Natural killer cell treated with Interleukin-12 subunit alpha and Interleukin-12 subunit beta and Interleukin-15 and Interleukin-18, amount 100 ng/mL, for 72 hours (primary cell): ENCODE data around the gene DNAH14. TPM values are rescaled to one million over a fixed set of nuclear protein-coding genes. Genes with fewer than 3 reads are reported as not detected.

Source experiments
- ATAC-seq, 2 donors: fragments of 150-1000 bp; cut with Tn5 transposase in 1 of 2; sonication (Bioruptor Pico), chemical (Tn5 transposase) in 1 of 2; 2 replicates each; pipeline ENCODE4 v1.10.0; 2021
- DNase-seq: peaks from one replicate; pipeline ENCODE4 v3.0.0; 2022; ENCODE audit warnings: low spot score
- H3K27ac Mint-ChIP-seq, 2 donors: 1 replicate in 1 of 2; 2 replicates in 1 of 2; pipeline ENCODE4 v1.8.0; 2022; ENCODE audit warnings: mixed read lengths in 2 of 2, mild to moderate bottlenecking in 1 of 2, moderate library complexity in 1 of 2
- H3K27me3 Mint-ChIP-seq, 2 donors: 1 replicate in 1 of 2; 2 replicates in 1 of 2; pipeline ENCODE4 v1.8.0; 2022; ENCODE audit warnings: mixed read lengths in 2 of 2
- H3K36me3 Mint-ChIP-seq: one replicate; pipeline ENCODE4 v1.8.0; 2022; ENCODE audit warnings: mixed read lengths
- H3K4me1 Mint-ChIP-seq, 2 donors: 1 replicate in 1 of 2; 2 replicates in 1 of 2; pipeline ENCODE4 v1.8.0; 2022; ENCODE audit warnings: low read depth in 2 of 2, mixed read lengths in 2 of 2, mild to moderate bottlenecking in 1 of 2
- H3K4me3 Mint-ChIP-seq: one replicate; pipeline ENCODE4 v1.8.0; 2022; ENCODE audit warnings: mixed read lengths
- H3K9me3 Mint-ChIP-seq: 2 replicates; pipeline ENCODE4 v1.8.0; 2022; ENCODE audit warnings: mixed read lengths
- total RNA-seq, 2 donors: library from RNA; stranded (reverse); gene quantifications; one replicate each; pipeline ENCODE4 v1.2.3, GENCODE V29; 2022

Gene DNAH14
- total RNA-seq, 2 donors from 2014 or later, result 1.4 to 1.7 TPM

- H3K4me3 Mint-ChIP-seq, result no peak overlapping the region
- H3K27ac Mint-ChIP-seq, result no peak overlapping the region
- ATAC-seq, result no peak
- peaks cover 6% of the 10 kb centered on the region for H3K9me3 Mint-ChIP-seq
- DNase-seq, result no peak
- peaks cover 37 to 62% of the 10 kb centered on the region in 2 donors for H3K27me3 Mint-ChIP-seq
- H3K36me3 Mint-ChIP-seq, result peaks cover 13% of the 10 kb centered on the region
- H3K4me1 Mint-ChIP-seq, result no peaks in the 10 kb centered on the region
Measured at GRCh38 chr1:225347123-225347683, 417.7 kb downstream of the DNAH14 start.

DNA sequence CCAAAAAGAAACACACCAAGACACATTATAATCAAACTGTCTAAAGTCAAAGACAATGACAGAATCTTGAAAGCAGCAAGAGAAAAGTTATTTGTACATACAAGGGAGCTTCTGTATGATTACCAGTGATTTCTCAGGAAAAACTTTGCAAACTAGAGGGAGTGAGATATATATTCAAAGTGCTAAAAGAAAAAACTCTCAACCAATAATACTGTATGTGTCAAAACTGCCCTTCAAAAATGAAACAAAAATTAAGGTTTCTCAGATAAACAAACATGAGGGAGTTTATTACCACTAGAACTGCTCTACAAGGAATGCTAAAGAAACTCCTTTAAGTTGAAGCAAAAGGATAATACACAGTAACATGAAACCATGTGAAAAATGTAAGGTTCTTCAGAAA, 418.9 kb downstream of the DNAH14 start:
- Mint-ChIP-seq H3K36me3 (peaks cover 13% of the 10 kb centered on the region), H3K27ac (no peak overlapping the region), H3K9me3 (peaks cover 6% of the 10 kb centered on the region), H3K4me1 (no peaks in the 10 kb centered on the region), H3K27me3 (peaks cover 39 to 59% of the 10 kb centered on the region in 2 donors), H3K4me3 (no peak overlapping the region)
- no peak for DNase-seq
- ATAC-seq, result no peak

GRCh38 chr1:225349826-225350225, 420.4 kb downstream of the DNAH14 start:
- H3K36me3 Mint-ChIP-seq, result peaks cover 13% of the 10 kb centered on the region

GRCh38 chr1:225350872-225351271, 421.4 kb downstream of the DNAH14 start:
- ATAC-seq, result no peak
- Mint-ChIP-seq H3K4me3 (no peak overlapping the region), H3K27ac (no peak overlapping the region)

More at GRCh38 chr1:225349826-225350225, 420.4 kb downstream of the DNAH14 start:
- H3K27ac Mint-ChIP-seq, result no peak overlapping the region
- H3K4me1 Mint-ChIP-seq, result no peaks in the 10 kb centered on the region
- no peak for ATAC-seq
- peaks cover 6% of the 10 kb centered on the region for H3K9me3 Mint-ChIP-seq
- no peak for DNase-seq
- H3K4me3 Mint-ChIP-seq, result no peak overlapping the region
- H3K27me3 Mint-ChIP-seq, result peaks cover 37 to 51% of the 10 kb centered on the region in 2 donors

GRCh38 chr1:225354906-225355305, 425.4 kb downstream of the DNAH14 start:
- H3K4me1 Mint-ChIP-seq, result no peaks in the 10 kb centered on the region
- H3K27me3 Mint-ChIP-seq, result peaks cover 25 to 52% of the 10 kb centered on the region in 2 donors
- no peak overlapping the region for H3K4me3 Mint-ChIP-seq
- ATAC-seq (no peak), DNase-seq (no peak)
- no peaks in the 10 kb centered on the region for H3K36me3 Mint-ChIP-seq
- H3K9me3 Mint-ChIP-seq, result no peaks in the 10 kb centered on the region
- no peak overlapping the region for H3K27ac Mint-ChIP-seq

More at GRCh38 chr1:225350872-225351271, 421.4 kb downstream of the DNAH14 start:
- Mint-ChIP-seq H3K4me1 (no peaks in the 10 kb centered on the region), H3K9me3 (peaks cover 6% of the 10 kb centered on the region), H3K27me3 (peaks cover 36 to 53% of the 10 kb centered on the region in 2 donors), H3K36me3 (peaks cover 13% of the 10 kb centered on the region)
- no peak for DNase-seq

GRCh38 chr1:225355863-225356262, 426.4 kb downstream of the DNAH14 start:
- Mint-ChIP-seq H3K27ac (no peak overlapping the region), H3K9me3 (no peaks in the 10 kb centered on the region), H3K4me1 (no peaks in the 10 kb centered on the region), H3K27me3 (peaks cover 20 to 48% of the 10 kb centered on the region in 2 donors), H3K36me3 (no peaks in the 10 kb centered on the region), H3K4me3 (no peak overlapping the region)
- no peak for DNase-seq
- no peak for ATAC-seq

DNA sequence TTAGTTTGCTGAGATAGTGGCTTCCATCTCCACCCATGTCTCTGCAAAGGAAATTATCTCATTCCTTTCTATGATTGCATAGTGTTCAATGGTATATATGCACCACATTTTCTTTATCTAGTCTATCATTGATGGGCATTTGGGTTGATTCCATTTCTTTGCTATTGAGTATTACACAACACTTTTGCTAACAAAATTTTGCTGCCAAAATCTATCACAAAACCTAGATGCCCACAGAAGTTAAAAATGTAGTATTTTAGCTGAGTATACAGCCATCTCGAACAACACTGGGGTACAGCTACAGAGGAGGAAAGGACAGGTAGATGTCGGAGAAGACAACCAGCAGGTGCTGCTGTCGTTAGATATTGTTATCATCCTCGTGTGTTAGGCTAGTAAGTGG, 430.6 kb downstream of the DNAH14 start:
- no peak overlapping the region for H3K27ac Mint-ChIP-seq
- no peaks in the 10 kb centered on the region for H3K9me3 Mint-ChIP-seq
- peaks cover 9 to 34% of the 10 kb centered on the region in 2 donors for H3K27me3 Mint-ChIP-seq
- DNase-seq (no peak), ATAC-seq (no peak)
- peaks cover 0 to 3% of the 10 kb centered on the region in 2 donors for H3K4me1 Mint-ChIP-seq
- no peaks in the 10 kb centered on the region for H3K36me3 Mint-ChIP-seq
- H3K4me3 Mint-ChIP-seq, result no peak overlapping the region

GRCh38 chr1:225361176-225361575, 431.7 kb downstream of the DNAH14 start:
- H3K27ac Mint-ChIP-seq, result no peak overlapping the region
- no peaks in the 10 kb centered on the region for H3K9me3 Mint-ChIP-seq
- H3K4me3 Mint-ChIP-seq, result no peak overlapping the region
- ATAC-seq, result no peak
- H3K27me3 Mint-ChIP-seq, result peaks cover 5 to 25% of the 10 kb centered on the region in 2 donors
- DNase-seq, result no peak
- no peaks in the 10 kb centered on the region for H3K36me3 Mint-ChIP-seq
- H3K4me1 Mint-ChIP-seq, result peaks cover 0 to 3% of the 10 kb centered on the region in 2 donors

GRCh38 chr1:225362805-225363204, 433.3 kb downstream of the DNAH14 start:
- H3K27me3 Mint-ChIP-seq, result peaks cover 5 to 32% of the 10 kb centered on the region in 2 donors

GRCh38 chr1:225364439-225364838, 435.0 kb downstream of the DNAH14 start:
- no peak overlapping the region for H3K4me3 Mint-ChIP-seq
- ATAC-seq, result no peak

More at GRCh38 chr1:225362805-225363204, 433.3 kb downstream of the DNAH14 start:
- no peak for DNase-seq
- Mint-ChIP-seq H3K4me1 (peaks cover 0 to 3% of the 10 kb centered on the region in 2 donors), H3K27ac (peak overlapping the region in 1 of 2 donors; percentile 29), H3K36me3 (no peaks in the 10 kb centered on the region), H3K4me3 (no peak overlapping the region), H3K9me3 (no peaks in the 10 kb centered on the region)
- ATAC-seq, result no peak

DNA sequence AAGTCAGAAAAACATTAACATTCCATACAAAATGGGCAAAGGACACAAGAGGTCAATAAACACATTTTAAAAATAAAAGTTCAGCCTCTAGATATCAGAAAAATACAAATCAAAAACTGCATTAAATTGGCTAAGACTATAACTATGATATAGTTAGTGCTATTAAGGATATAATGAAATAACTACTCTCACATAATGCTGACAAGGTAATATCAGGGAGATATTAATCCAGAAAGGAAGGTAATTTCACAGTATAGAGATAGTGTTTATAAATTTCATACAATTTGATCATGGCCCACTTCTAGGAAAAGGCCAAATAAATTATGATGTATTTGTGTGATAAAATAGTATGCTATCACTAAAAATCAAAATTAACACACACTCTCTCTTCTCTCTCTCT, 436.5 kb downstream of the DNAH14 start:
- no peak for ATAC-seq
- peaks cover 0 to 9% of the 10 kb centered on the region in 2 donors for H3K27me3 Mint-ChIP-seq
- H3K9me3 Mint-ChIP-seq, result no peaks in the 10 kb centered on the region
- peaks cover 0 to 3% of the 10 kb centered on the region in 2 donors for H3K4me1 Mint-ChIP-seq
- no peak overlapping the region for H3K4me3 Mint-ChIP-seq
- no peaks in the 10 kb centered on the region for H3K36me3 Mint-ChIP-seq
- H3K27ac Mint-ChIP-seq, result no peak overlapping the region
- no peak for DNase-seq

More at GRCh38 chr1:225364439-225364838, 435.0 kb downstream of the DNAH14 start:
- Mint-ChIP-seq H3K36me3 (no peaks in the 10 kb centered on the region), H3K4me1 (peaks cover 0 to 3% of the 10 kb centered on the region in 2 donors), H3K9me3 (no peaks in the 10 kb centered on the region), H3K27ac (no peak overlapping the region), H3K27me3 (peaks cover 5 to 19% of the 10 kb centered on the region in 2 donors)
- DNase-seq, result no peak

DNA sequence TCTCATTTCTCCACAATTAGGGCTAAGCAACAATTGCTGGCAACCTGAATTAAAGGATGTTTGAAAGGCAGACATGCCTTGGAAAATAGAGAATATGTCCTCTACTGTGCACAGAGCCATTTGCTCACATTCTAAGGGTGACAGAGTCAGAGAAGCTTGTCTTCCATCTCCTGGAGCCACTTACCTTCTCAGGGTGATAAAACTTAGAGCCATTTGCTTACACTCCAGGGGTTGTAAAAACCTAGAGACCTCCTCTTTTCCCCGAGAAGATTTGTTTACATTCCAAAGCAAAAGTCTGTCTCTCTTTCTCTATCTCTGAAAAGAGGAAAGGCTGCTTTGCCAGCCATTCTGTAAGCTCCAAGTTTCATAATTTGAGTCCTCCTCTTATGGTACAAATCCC, 437.1 kb downstream of the DNAH14 start:
- Mint-ChIP-seq H3K36me3 (no peaks in the 10 kb centered on the region), H3K27ac (no peak overlapping the region), H3K9me3 (no peaks in the 10 kb centered on the region), H3K4me1 (peaks cover 0 to 3% of the 10 kb centered on the region in 2 donors), H3K4me3 (no peak overlapping the region), H3K27me3 (peaks cover 0 to 9% of the 10 kb centered on the region in 2 donors)
- ATAC-seq, result no peak
- DNase-seq, result no peak

- H3K4me3 Mint-ChIP-seq, result no peak overlapping the region
- H3K27ac Mint-ChIP-seq, result no peak overlapping the region
- H3K36me3 Mint-ChIP-seq, result no peaks in the 10 kb centered on the region
- H3K27me3 Mint-ChIP-seq, result peaks cover 0 to 9% of the 10 kb centered on the region in 2 donors
- DNase-seq, result no peak
- H3K4me1 Mint-ChIP-seq, result peaks cover 0 to 3% of the 10 kb centered on the region in 2 donors
- H3K9me3 Mint-ChIP-seq, result no peaks in the 10 kb centered on the region
- no peak for ATAC-seq
Measured at GRCh38 chr1:225368036-225368552, 438.6 kb downstream of the DNAH14 start.

DNA sequence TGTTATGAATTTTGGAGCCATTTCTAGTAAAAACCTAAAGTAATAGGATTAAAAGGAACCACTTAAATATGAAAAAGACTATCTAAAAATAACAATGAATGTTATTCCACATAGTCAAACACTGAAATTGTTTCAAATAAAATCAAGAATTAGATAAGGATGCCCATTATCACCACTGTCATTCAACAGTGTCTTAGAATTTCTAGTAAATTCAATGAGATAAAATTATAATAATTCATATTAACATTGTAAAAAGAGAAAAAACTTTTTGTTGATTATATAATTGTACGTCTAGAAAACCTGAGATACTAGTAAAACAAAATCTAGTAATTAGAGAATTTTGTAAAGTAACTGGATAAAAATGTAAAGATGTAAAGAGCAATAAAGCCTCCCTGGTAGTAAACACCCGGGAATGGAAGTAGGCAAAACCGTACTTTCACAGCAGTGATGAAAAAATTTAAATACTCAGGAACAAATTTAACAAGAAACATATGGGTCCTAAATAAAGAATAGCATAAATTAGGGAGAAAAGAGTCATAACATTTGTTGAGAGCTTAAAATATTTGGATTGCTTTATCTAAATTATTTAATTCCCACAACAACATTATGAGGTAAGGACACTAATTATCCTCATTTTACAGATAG, 442.0 kb downstream of the DNAH14 start:
- no peak for DNase-seq
- H3K4me3 Mint-ChIP-seq, result no peak overlapping the region
- no peak for ATAC-seq

More for the DNA sequence above, 442.0 kb downstream of the DNAH14 start:
- no peaks in the 10 kb centered on the region for H3K36me3 Mint-ChIP-seq
- H3K4me1 Mint-ChIP-seq, result no peaks in the 10 kb centered on the region
- peaks cover 0 to 9% of the 10 kb centered on the region in 2 donors for H3K27me3 Mint-ChIP-seq
- no peaks in the 10 kb centered on the region for H3K9me3 Mint-ChIP-seq
- no peak overlapping the region for H3K27ac Mint-ChIP-seq
